K562 (cell line): Measurements from ENCODE around the gene CLDN20. TPM values are rescaled to one million over a fixed set of nuclear protein-coding genes. Genes with fewer than 3 reads are reported as not detected.

Source experiments
- ATAC-seq: fragments of 200-7000 bp; cut with Tn5 transposase; 3 replicates; pipeline ENCODE4 v1.9.1; 2020; ENCODE audit warnings: moderate library complexity
- BruUV-seq: library from RNA; stranded (reverse); fragments of 400-500 nt; replicated peaks from 2 replicates; lab custom pipeline; 2021; lab: Mats Ljungman, UMichigan
- CTCF ChIA-PET: fragments of 300-600 bp; formaldehyde crosslinking; extraction: SDS; loops from one replicate; lab custom pipeline; 2021; ENCODE audit warnings: low intra/inter-chr PET ratio; lab: Yijun Ruan, JAX
- POLR2A ChIA-PET: fragments of 300-600, 350-650 bp; sonication (Branson Sonifier 250); formaldehyde crosslinking; extraction: SDS; loops from one replicate; lab custom pipeline; 2021; ENCODE audit warnings: antibody characterized with exemption, inconsistent platforms; lab: Yijun Ruan, JAX
- DNase-seq, 4 experiments: peaks; one replicate each; pipeline versions ENCODE4 v3.0.0 to v3.0.0-alpha.2; 2011 to 2018; ENCODE audit warnings: low spot score in 3 of 4, mixed read lengths in 3 of 4; ENCODE audit errors: extremely low read depth in 1 of 4
- FAIRE-seq: peaks from 2 replicates; lab custom pipeline; 2011; peaks lifted over from hg19 to GRCh38; lab: Jason Lieb, UNC
- H2AFZ ChIP-seq: 2 replicates; pipeline ENCODE4 v1.6.0; 2011; ENCODE audit warnings: low read depth, low read length, control low read depth, inconsistent platforms
- H3K27ac ChIP-seq: fragments of 200-600 bp; 3 replicates; pipeline ENCODE4 v1.8.0; 2011; ENCODE audit warnings: low read depth, mild to moderate bottlenecking, control low read depth, inconsistent platforms, low read length, moderate library complexity, mixed read lengths; ENCODE audit errors: extremely low read depth
- H3K27me3 ChIP-seq, 2 experiments: fragments of 300-600 bp in 1 of 2; 2 replicates in 1 of 2; 3 replicates in 1 of 2; pipeline versions ENCODE4 v1.6.0 to v1.8.0; 2011; ENCODE audit warnings: inconsistent platforms in 2 of 2, low read length in 2 of 2, mild to moderate bottlenecking in 1 of 2, mixed read lengths in 1 of 2, moderate library complexity in 1 of 2; ENCODE audit not compliant: control insufficient read depth in 2 of 2, insufficient read depth in 2 of 2
- H3K36me3 ChIP-seq: fragments of 300-600 bp; 3 replicates; pipeline ENCODE4 v1.8.0; 2011; ENCODE audit warnings: mild to moderate bottlenecking, low read length, inconsistent platforms; ENCODE audit not compliant: control insufficient read depth, insufficient read depth
- H3K4me1 ChIP-seq, 2 experiments: fragments of 200-600 bp in 1 of 2; replicated peaks in 1 of 2; 2 replicates in 1 of 2; 3 replicates in 1 of 2; pipeline versions ENCODE4 v1.5.1 to v1.8.0; 2011; ENCODE audit warnings: inconsistent platforms in 2 of 2, low read length in 2 of 2, mild to moderate bottlenecking in 1 of 2, mixed read lengths in 1 of 2, moderate library complexity in 1 of 2; ENCODE audit not compliant: control insufficient read depth in 2 of 2, insufficient read depth in 2 of 2
- H3K4me2 ChIP-seq: 2 replicates; pipeline ENCODE4 v1.6.1; 2011; ENCODE audit warnings: low read length, control low read depth, inconsistent platforms, mixed read lengths; ENCODE audit not compliant: insufficient read depth
- H3K4me3 ChIP-seq: fragments of 200-600 bp; sonication (generic), shearing (Covaris generic); 2 replicates; pipeline ENCODE4 v1.5.1; 2016; ENCODE audit warnings: control low read depth, inconsistent platforms
- H3K79me2 ChIP-seq: fragments of 200-600 bp; 3 replicates; pipeline ENCODE4 v1.8.0; 2011; ENCODE audit warnings: low read length, inconsistent platforms; ENCODE audit not compliant: control insufficient read depth, insufficient read depth
- H3K9ac ChIP-seq, 2 experiments: 2 replicates each; pipeline versions ENCODE4 v1.6.0 to v1.6.1; 2011; ENCODE audit warnings: low read depth in 2 of 2, low read length in 2 of 2, control low read depth in 1 of 2, inconsistent platforms in 1 of 2, mild to moderate bottlenecking in 1 of 2, mixed read lengths in 1 of 2; ENCODE audit not compliant: insufficient read depth in 1 of 2
- H3K9me1 ChIP-seq: one replicate; pipeline ENCODE4 v1.6.0; 2011; ENCODE audit warnings: inconsistent platforms, mild to moderate bottlenecking, low read length, moderate library complexity; ENCODE audit not compliant: control insufficient read depth, insufficient read depth
- H3K9me3 ChIP-seq: replicated peaks from 2 replicates; pipeline ENCODE4 v1.5.1; 2011; ENCODE audit warnings: low read depth, low read length, inconsistent platforms; ENCODE audit not compliant: control insufficient read depth, insufficient read depth
- H4K20me1 ChIP-seq: replicated peaks from 2 replicates; pipeline ENCODE4 v1.6.1; 2011; ENCODE audit warnings: low read length, inconsistent platforms, mixed read lengths; ENCODE audit not compliant: control insufficient read depth, insufficient read depth
- CEBPB ChIP-seq: fragments of 450-650 bp; IDR thresholded peaks from 2 replicates; pipeline ENCODE4 v1.6.1; 2016; ENCODE audit warnings: missing genetic modification characterization, missing compliant biosample characterization
- MXI1 ChIP-seq: IDR thresholded peaks from 2 replicates; pipeline ENCODE4 v1.6.1; 2011; ENCODE audit warnings: low read depth, mild to moderate bottlenecking, improper control_type of control experiment, low read length
- MYNN ChIP-seq, 2 experiments: sonication (generic); formaldehyde crosslinking in 1 of 2; IDR thresholded peaks; 2 replicates each; pipeline versions ENCODE4 v1.5.0 to v1.6.1; 2016 to 2020; ENCODE audit warnings: antibody characterized with exemption in 1 of 2, missing genetic modification reagents in 1 of 2
- TAF7 ChIP-seq: fragments of 450-650 bp; IDR thresholded peaks from 2 replicates; pipeline ENCODE4 v1.6.1; 2016; ENCODE audit warnings: missing genetic modification characterization, missing compliant biosample characterization
- ZBTB7A ChIP-seq: IDR thresholded peaks from 2 replicates; pipeline ENCODE4 v1.6.1; 2011; ENCODE audit warnings: low read depth, mild to moderate bottlenecking, low read length, moderate library complexity, borderline replicate concordance; ENCODE audit not compliant: control insufficient read depth
- ZNF695 ChIP-seq: fragments of 450-650 bp; formaldehyde crosslinking; IDR thresholded peaks from 2 replicates; pipeline ENCODE4 v1.4.0; 2020; ENCODE audit warnings: mild to moderate bottlenecking, moderate library complexity
- whole genome bisulfite sequencing: fragments of 100-300 bp; shearing (Covaris generic); methylation state at CpG from one replicate; pipeline ENCODE4 v1.1.6; 2016; ENCODE audit warnings: low coverage, mixed read lengths; ENCODE audit not compliant: insufficient coverage; ENCODE audit errors: missing lambda C conversion rate; 5-methylcytosine and 5-hydroxymethylcytosine counted together
- in situ Hi-C: fragments of 300-500 bp; cut with MboI; formaldehyde crosslinking; loops from 4 replicates; pipeline ENCODE4 v1.15.0; 2018; ENCODE audit warnings: inconsistent platforms, mixed read lengths
- intact Hi-C: fragments of 100-400 bp; cut with micrococcal nuclease; formaldehyde crosslinking; loops from 2 replicates; pipeline ENCODE4 v1.14.2; 2022
- polyA plus RNA-seq, 8 experiments: library from polyadenylated mRNA; depleted of rRNA in 4 of 8; stranded (reverse) in 5 of 8; unstranded in 3 of 8; fragments of >200 nt; fragmentation: Nextera tagmentation in 2 of 8; fragmentation: Illumina TruSeq in 1 of 8; extraction: Ambion mirVana in 2 of 8; extraction: Trizol in 1 of 8; gene quantifications; 2 replicates each; pipeline versions ENCODE4 v1.2.1 to v1.2.3, GENCODE V29; 2011 to 2014; ENCODE audit warnings: inconsistent platforms in 1 of 8, missing spikeins in 1 of 8
- total RNA-seq, 7 experiments: library from RNA; depleted of rRNA in 6 of 7; stranded (reverse); fragments of >200 nt in 6 of 7; fragmentation: Illumina TruSeq in 2 of 7; extraction: Trizol in 2 of 7; gene quantifications; 2 replicates each; pipeline versions ENCODE4 v1.2.1 to v1.2.3, GENCODE V29; 2011 to 2021; ENCODE audit warnings: low replicate concordance in 1 of 7
- TF ChIP-seq, protein P1 (sequence below): fragments of 450-650 bp; IDR thresholded peaks from 2 replicates; pipeline ENCODE4 v1.6.1; 2016; ENCODE audit warnings: antibody characterized with exemption
- TF ChIP-seq, protein P2 (sequence below), 2 experiments: fragments of 450-650 bp in 1 of 2; sonication (generic) in 1 of 2; formaldehyde crosslinking; conservative IDR thresholded peaks; 2 replicates each; pipeline versions ENCODE4 v1.4.0 to v1.8.1; 2020 to 2022; ENCODE audit warnings: mild to moderate bottlenecking in 1 of 2, missing genetic modification reagents in 1 of 2

Gene CLDN20
- total and polyA plus RNA-seq, 9 of the 15 experiments (the other 6 are each of a cell fraction or from before 2014, with no cell fraction given): not detected

DNA sequence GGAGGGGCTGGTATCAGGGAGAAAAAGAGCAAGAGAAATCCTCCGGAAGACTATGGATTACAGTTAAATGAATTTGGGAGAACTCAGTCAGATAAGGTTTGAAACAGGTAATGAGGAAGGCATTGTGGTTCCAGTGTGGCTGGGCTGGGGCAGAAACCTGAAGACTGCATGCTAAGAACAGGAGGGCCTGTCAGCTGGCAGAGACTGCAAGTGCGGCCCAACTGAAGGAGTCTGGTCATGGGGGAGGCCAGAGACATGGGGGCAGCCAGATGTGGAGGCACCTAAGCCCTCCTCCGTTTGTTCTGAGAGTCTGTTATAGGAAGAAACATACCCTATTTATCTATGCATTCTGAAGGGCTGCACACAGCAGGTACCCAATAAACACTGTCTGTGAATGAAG, 33.9 kb downstream of the CLDN20 start (continued):
- TF ChIP-seq MYNN (IDR thresholded peaks at IDR 0.05) (no peak), MYNN (CRISPR knock-in tag; IDR thresholded peaks at IDR 0.05) (no peak), TAF7 (no peak), CEBPB (tag) (no peak)
- TF ChIP-seq, protein P1, sequence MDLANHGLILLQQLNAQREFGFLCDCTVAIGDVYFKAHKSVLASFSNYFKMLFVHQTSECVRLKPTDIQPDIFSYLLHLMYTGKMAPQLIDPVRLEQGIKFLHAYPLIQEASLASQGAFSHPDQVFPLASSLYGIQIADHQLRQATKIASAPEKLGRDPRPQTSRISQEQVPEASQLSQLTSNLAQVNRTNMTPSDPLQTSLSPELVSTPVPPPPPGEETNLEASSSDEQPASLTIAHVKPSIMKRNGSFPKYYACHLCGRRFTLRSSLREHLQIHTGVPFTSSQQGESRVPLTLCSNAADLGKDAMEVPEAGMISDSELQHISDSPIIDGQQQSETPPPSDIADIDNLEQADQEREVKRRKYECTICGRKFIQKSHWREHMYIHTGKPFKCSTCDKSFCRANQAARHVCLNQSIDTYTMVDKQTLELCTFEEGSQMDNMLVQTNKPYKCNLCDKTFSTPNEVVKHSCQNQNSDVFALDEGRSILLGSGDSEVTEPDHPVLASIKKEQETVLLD: no peak
- TF ChIP-seq, protein P2, sequence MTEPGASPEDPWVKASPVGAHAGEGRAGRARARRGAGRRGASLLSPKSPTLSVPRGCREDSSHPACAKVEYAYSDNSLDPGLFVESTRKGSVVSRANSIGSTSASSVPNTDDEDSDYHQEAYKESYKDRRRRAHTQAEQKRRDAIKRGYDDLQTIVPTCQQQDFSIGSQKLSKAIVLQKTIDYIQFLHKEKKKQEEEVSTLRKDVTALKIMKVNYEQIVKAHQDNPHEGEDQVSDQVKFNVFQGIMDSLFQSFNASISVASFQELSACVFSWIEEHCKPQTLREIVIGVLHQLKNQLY (CRISPR knock-in tag; conservative IDR thresholded peaks at IDR 0.05): no peak

DNA sequence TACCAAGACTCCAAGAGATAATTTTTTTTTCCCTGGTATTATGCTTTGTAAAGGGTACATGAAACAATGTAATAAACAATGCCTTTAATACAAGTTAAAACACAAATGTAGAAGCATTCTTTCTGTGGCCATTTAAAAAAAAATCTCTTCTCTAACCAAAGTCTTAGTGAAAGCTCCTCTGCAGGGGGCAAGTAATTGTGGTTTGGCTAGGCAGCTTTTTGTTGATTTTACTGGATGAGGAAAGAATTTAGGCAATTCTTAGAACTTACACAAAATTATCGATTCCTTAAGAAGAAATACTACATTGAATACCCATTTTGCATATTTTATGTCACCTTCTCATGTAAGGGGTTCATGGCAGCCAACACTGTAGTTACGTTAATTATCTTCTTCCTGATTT, 38.1 kb downstream of the CLDN20 start:
- ATAC-seq (no peak), DNase-seq (no peak), FAIRE-seq (no peak)
- no peak overlapping the region for H3K4me3 ChIP-seq
- no peaks in the 10 kb centered on the region for H3K4me1 ChIP-seq
- no peak overlapping the region for H3K4me2 ChIP-seq
- TF ChIP-seq ZBTB7A: no peak
- no peak for TF ChIP-seq ZNF695 (CRISPR knock-in tag)
- no peak for TF ChIP-seq MXI1
- peaks cover 78% of the 10 kb centered on the region for H3K36me3 ChIP-seq
- in situ Hi-C loops: loop anchor here (25.0 kb wide), 1 partner anchor 1885 kb away; no protein-coding TSS in a partner anchor
- H2AFZ ChIP-seq: no peak overlapping the region
- H3K27me3 ChIP-seq: no peaks in the 10 kb centered on the region
- H3K9me1 ChIP-seq: peaks cover 3% of the 10 kb centered on the region
- H3K79me2 ChIP-seq: peaks cover 5% of the 10 kb centered on the region; the same call in 1 of the 3 replicates
- no TSS peak for BruUV-seq
- POLR2A ChIA-PET: interaction anchor here (0.6 kb wide), 1 partner anchor 1685 kb away, joined by 3 read pairs; no protein-coding TSS in a partner anchor
- CTCF ChIA-PET: no interaction called here
- no peak overlapping the region for H3K9ac ChIP-seq
- 98% methylated on average over 2 of the region's 2 CpGs for WGBS
- no peaks in the 10 kb centered on the region for H4K20me1 ChIP-seq
- H3K27ac ChIP-seq: no peak overlapping the region
- H3K9me3 ChIP-seq: no peaks in the 10 kb centered on the region
- intact Hi-C loops: no loop called here
